ENCODE data around the gene DYNLT1. TPM values are rescaled to one million over a fixed set of nuclear protein-coding genes. Genes with fewer than 3 reads are reported as not detected.
"Not testable (repeated sequence)": the region's sequence is repeated elsewhere in the genome, so short reads cannot be mapped to it uniquely, and the experiment has no call there.

DYNLT1 gene
- polyA plus RNA-seq, 4 donors: 149 to 203 (median 166) TPM

GRCh38 chr6:158626360-158627167, 18.0 kb downstream of the DYNLT1 start:
- no peak for DNase-seq (ENCODE audit: low read depth in 4 of 4, low spot score in 2 of 4)

- DNase-seq (ENCODE audit: low read depth in 4 of 4, low spot score in 2 of 4): no peak
These were observed 18.6 kb downstream of the DYNLT1 start for GRCh38 chr6:158625881-158626305.

- no peak for DNase-seq (ENCODE audit: low read depth in 4 of 4, low spot score in 2 of 4)
These were observed 19.6 kb downstream of the DYNLT1 start for GRCh38 chr6:158624684-158625682.

GRCh38 chr6:158622545-158623190, 21.9 kb downstream of the DYNLT1 start:
- DNase-seq (ENCODE audit: low read depth in 4 of 4, low spot score in 2 of 4): no peak

GRCh38 chr6:158621694-158622544, 22.6 kb downstream of the DYNLT1 start:
- no peak for DNase-seq (ENCODE audit: low read depth in 4 of 4, low spot score in 2 of 4)

GRCh38 chr6:158620963-158621693, 23.4 kb downstream of the DYNLT1 start:
- no peak for DNase-seq (ENCODE audit: low read depth in 4 of 4, low spot score in 2 of 4)

- DNase-seq (ENCODE audit: low read depth in 4 of 4, low spot score in 2 of 4): no peak
These were observed 24.4 kb downstream of the DYNLT1 start for GRCh38 chr6:158619922-158620801.

GRCh38 chr6:158618289-158618688, 26.3 kb downstream of the DYNLT1 start:
- DNase-seq (ENCODE audit: low read depth in 4 of 4, low spot score in 2 of 4): not testable (repeated sequence)

GRCh38 chr6:158614606-158615005, 29.9 kb downstream of the DYNLT1 start:
- DNase-seq (ENCODE audit: low read depth in 4 of 4, low spot score in 2 of 4): not testable (repeated sequence)

GRCh38 chr6:158611541-158612370, 32.8 kb downstream of the DYNLT1 start:
- DNase-seq (ENCODE audit: low read depth in 4 of 4, low spot score in 2 of 4): no peak

GRCh38 chr6:158611039-158611438, 33.5 kb downstream of the DYNLT1 start:
- no peak for DNase-seq (ENCODE audit: low read depth in 4 of 4, low spot score in 2 of 4)

- no peak for DNase-seq (ENCODE audit: low read depth in 4 of 4, low spot score in 2 of 4)
These were observed 34.1 kb downstream of the DYNLT1 start for GRCh38 chr6:158610319-158610968.

- DNase-seq (ENCODE audit: low read depth in 4 of 4, low spot score in 2 of 4): no peak
These were observed 34.9 kb downstream of the DYNLT1 start for GRCh38 chr6:158609455-158610155.

- no peak for DNase-seq (ENCODE audit: low read depth in 4 of 4, low spot score in 2 of 4)
These were observed 36.3 kb downstream of the DYNLT1 start for GRCh38 chr6:158608221-158608620.

- no peak for DNase-seq (ENCODE audit: low read depth in 4 of 4, low spot score in 2 of 4)
These were observed 37.0 kb downstream of the DYNLT1 start for GRCh38 chr6:158607411-158608170.

Measured in left renal cortex interstitium (tissue), 4 donors.